ENCODE data around the gene POU2AF1.

DNA sequence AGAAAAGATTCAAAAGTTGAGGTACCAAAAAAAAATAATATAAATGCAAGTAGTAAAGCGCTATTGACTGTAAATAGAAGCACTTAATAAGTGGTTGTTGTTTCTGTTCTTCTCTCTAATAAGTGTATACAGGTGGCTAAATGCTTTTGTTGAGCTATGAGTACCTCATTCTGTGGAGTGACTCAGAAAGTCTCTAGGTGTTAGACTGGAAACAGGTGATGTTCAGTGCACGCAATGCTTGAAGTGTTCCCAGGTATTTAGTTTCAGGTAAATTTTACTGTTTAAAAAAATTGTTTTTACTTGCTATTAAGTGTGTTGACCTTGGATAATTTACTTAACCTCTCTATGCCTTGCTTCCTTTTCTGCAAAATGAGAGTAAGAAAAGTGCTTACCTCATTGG is 56.5 kb downstream of the POU2AF1 start:
- TF ChIP-seq CTCF (IDR thresholded peaks at IDR 0.05; ENCODE audit: poor library complexity, severe bottlenecking) (no peak), RAD21 (conservative IDR thresholded peaks at IDR 0.05) (no peak)
